A549 treated with dexamethasone at 1 μM for 4 hours (cell line): ENCODE data around the gene GRIP2. TPM values are rescaled to one million over a fixed set of nuclear protein-coding genes. Genes with fewer than 3 reads are reported as not detected.

Experiments
- total RNA-seq: library from RNA; stranded (reverse); fragments of 200-300 nt; extraction: Qiagen RNA extraction; gene quantifications from 5 replicates; pipeline ENCODE4 v1.2.3, GENCODE V29; 2022

Gene GRIP2
- 0.55 to 1.6 TPM (median 1.2 TPM) in 5 replicates for total RNA-seq

DNA sequence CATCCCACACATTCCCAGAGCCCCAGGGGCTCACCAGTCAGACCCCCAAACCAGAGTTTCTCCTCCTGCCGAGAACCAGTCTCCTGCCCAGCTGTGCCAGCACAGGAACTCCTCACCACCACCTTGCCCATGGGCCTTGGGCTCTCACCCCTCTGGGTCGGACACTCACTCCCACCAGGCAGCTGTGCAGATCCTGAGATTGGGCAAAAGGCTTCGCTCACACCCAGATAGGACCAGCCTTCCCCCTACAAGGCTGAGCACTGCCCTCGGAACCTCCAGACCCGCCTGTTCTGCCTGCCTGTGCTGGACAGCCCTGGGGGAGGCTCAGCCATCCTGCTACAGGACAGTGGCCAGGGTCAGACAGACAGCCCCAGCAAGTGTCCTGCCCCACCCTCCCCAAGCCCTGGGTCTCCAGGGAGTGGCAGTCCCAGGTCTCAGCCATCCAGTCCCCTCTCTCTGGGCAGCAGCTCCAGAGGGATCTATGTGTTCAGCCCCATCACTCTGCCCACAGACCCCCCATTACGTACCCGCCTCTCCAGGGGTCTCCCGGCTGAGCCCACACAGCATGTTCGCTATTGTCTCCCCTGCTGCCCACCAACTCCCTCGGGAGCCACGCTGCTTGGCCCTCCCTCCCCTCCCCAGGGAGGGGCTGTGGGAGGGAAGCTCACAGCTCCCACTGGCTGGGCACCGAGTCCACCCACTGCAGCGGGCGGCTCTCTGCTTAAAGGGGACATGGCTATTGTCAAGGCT is at the start of gene GRIP2:
GRIP2 (minus strand) TSS at position 601 of the 750 bp plus-strand sequence; CDS start at position 567, 34 bp downstream.

Other genes starting within 250 kb of the GRIP2 start
- 81.0 to 110 TPM (median 101 TPM) in 5 replicates for gene SLC6A6, start 137.7 kb downstream of the GRIP2 start, total RNA-seq
- 12.1 to 17.0 TPM (median 13.2 TPM) in 5 replicates for gene CCDC174, start 111.4 kb upstream of the GRIP2 start, total RNA-seq
- 0.02 to 0.06 TPM in 2 of 5 replicates, not detected in the others for gene C3orf20, start 134.8 kb upstream of the GRIP2 start, total RNA-seq